ENCODE measurements around the gene RASGRP1.

DNA sequence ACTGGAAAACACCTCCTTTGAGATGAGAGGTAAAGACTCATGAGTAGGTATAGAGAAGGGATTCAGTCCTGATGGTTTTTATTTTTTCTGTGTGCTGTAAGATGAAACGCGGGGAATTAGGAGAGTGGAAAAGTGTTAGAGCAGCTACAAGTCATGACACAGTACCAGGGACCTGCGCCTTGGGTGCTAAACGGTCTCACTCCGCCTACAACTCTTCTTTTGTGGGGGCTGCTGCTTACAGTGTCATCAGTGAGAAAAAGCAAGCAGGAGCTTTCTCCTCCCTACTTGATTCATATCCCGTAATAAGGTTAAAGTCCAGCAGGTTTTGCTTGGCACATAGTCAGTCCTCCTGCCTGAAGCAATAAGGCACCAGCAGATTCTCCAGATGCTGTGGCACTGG, 39.1 kb downstream of the RASGRP1 start:
- TF ChIP-seq, protein P1, sequence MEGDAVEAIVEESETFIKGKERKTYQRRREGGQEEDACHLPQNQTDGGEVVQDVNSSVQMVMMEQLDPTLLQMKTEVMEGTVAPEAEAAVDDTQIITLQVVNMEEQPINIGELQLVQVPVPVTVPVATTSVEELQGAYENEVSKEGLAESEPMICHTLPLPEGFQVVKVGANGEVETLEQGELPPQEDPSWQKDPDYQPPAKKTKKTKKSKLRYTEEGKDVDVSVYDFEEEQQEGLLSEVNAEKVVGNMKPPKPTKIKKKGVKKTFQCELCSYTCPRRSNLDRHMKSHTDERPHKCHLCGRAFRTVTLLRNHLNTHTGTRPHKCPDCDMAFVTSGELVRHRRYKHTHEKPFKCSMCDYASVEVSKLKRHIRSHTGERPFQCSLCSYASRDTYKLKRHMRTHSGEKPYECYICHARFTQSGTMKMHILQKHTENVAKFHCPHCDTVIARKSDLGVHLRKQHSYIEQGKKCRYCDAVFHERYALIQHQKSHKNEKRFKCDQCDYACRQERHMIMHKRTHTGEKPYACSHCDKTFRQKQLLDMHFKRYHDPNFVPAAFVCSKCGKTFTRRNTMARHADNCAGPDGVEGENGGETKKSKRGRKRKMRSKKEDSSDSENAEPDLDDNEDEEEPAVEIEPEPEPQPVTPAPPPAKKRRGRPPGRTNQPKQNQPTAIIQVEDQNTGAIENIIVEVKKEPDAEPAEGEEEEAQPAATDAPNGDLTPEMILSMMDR (IDR thresholded peaks at IDR 0.05) = no peak
- no peak for TF ChIP-seq POLR2A (IDR thresholded peaks at IDR 0.05)
